HepG2 (cell line): Measurements from ENCODE around the gene NEIL1. TPM values are rescaled to one million over a fixed set of nuclear protein-coding genes. Genes with fewer than 3 reads are reported as not detected.
A peak's percentile ranks its signal among the peaks of the same experiment; 100 is the strongest.

ENCODE experiments used
- CEBPB ChIP-seq: IDR thresholded peaks from 2 replicates; pipeline ENCODE4 v1.6.1; 2011; ENCODE audit warnings: low read depth, low read length, improper control_type of control experiment, borderline replicate concordance
- CHCHD3 ChIP-seq: sonication (generic); formaldehyde crosslinking; IDR thresholded peaks from 2 replicates; pipeline ENCODE4 v1.8.0; 2022; ENCODE audit warnings: mild to moderate bottlenecking, missing genetic modification reagents, moderate library complexity
- CHD2 ChIP-seq: IDR thresholded peaks from 2 replicates; pipeline ENCODE4 v1.6.1; 2011; ENCODE audit warnings: low read depth, low read length, improper control_type of control experiment
- ERF ChIP-seq: IDR thresholded peaks from 2 replicates; pipeline ENCODE4 v1.6.1; 2018; ENCODE audit warnings: missing biosample characterization, missing genetic modification reagents
- FOXM1 ChIP-seq: sonication (generic); formaldehyde crosslinking; IDR thresholded peaks from 2 replicates; pipeline ENCODE4 v1.5.0; 2020; ENCODE audit warnings: missing genetic modification reagents
- KDM5B ChIP-seq: sonication (generic); formaldehyde crosslinking; IDR thresholded peaks from 2 replicates; pipeline ENCODE4 v1.4.0; 2020; ENCODE audit warnings: missing genetic modification reagents, mild to moderate bottlenecking, borderline replicate concordance
- MXD4 ChIP-seq: IDR thresholded peaks from 2 replicates; pipeline ENCODE4 v1.6.1; 2016; ENCODE audit warnings: mild to moderate bottlenecking, missing biosample characterization, missing genetic modification reagents
- PHF8 ChIP-seq: sonication (generic); formaldehyde crosslinking; IDR thresholded peaks from 2 replicates; pipeline ENCODE4 v1.5.0; 2020; ENCODE audit warnings: missing genetic modification reagents
- SP1 ChIP-seq, 2 experiments: fragments of 450-650 bp in 1 of 2; sonication (generic) in 1 of 2; formaldehyde crosslinking in 1 of 2; IDR thresholded peaks; 2 replicates each; pipeline versions ENCODE4 v1.4.0 to v1.6.1; 2016 to 2020; ENCODE audit warnings: missing genetic modification reagents in 1 of 2
- ZNF12 ChIP-seq: sonication (generic); formaldehyde crosslinking; IDR thresholded peaks from 2 replicates; pipeline ENCODE4 v1.5.0; 2020; ENCODE audit warnings: missing genetic modification reagents
- ZNF143 ChIP-seq: sonication (generic); formaldehyde crosslinking; IDR thresholded peaks from 2 replicates; pipeline ENCODE4 v1.4.0; 2020; ENCODE audit warnings: missing genetic modification reagents
- ZNF207 ChIP-seq: fragments of 450-650 bp; IDR thresholded peaks from 2 replicates; pipeline ENCODE4 v1.6.1; 2016; ENCODE audit warnings: antibody characterized with exemption, borderline replicate concordance
- ZNF230 ChIP-seq: sonication (generic); formaldehyde crosslinking; IDR thresholded peaks from 2 replicates; pipeline ENCODE4 v1.4.0; 2020; ENCODE audit warnings: mild to moderate bottlenecking, missing genetic modification reagents
- ZNF616 ChIP-seq: sonication (generic); formaldehyde crosslinking; IDR thresholded peaks from 2 replicates; pipeline ENCODE4 v1.5.0; 2020; ENCODE audit warnings: low read depth, mild to moderate bottlenecking, missing genetic modification reagents
- ZNF644 ChIP-seq: IDR thresholded peaks from 2 replicates; pipeline ENCODE4 v1.6.1; 2016; ENCODE audit warnings: low read depth
- ZNF724P ChIP-seq: sonication (generic); formaldehyde crosslinking; IDR thresholded peaks from 2 replicates; pipeline ENCODE4 v1.8.0; 2022; ENCODE audit warnings: missing genetic modification reagents, borderline replicate concordance
- ZNF749 ChIP-seq: sonication (generic); formaldehyde crosslinking; IDR thresholded peaks from 2 replicates; pipeline ENCODE4 v1.8.0; 2022; ENCODE audit warnings: mild to moderate bottlenecking, missing genetic modification reagents, moderate library complexity, borderline replicate concordance
- ZSCAN20 ChIP-seq: sonication (generic); formaldehyde crosslinking; IDR thresholded peaks from 2 replicates; pipeline ENCODE4 v1.4.0; 2020; ENCODE audit warnings: missing genetic modification reagents, mild to moderate bottlenecking, borderline replicate concordance
- ZSCAN30 ChIP-seq: sonication (generic); formaldehyde crosslinking; IDR thresholded peaks from 2 replicates; pipeline ENCODE4 v1.5.0; 2020; ENCODE audit warnings: mild to moderate bottlenecking, missing genetic modification reagents
- polyA plus RNA-seq, 8 experiments: library from polyadenylated mRNA; depleted of rRNA in 3 of 8; stranded (reverse) in 7 of 8; unstranded in 1 of 8; fragments of >200 nt; fragmentation: Illumina TruSeq in 4 of 8; extraction: Trizol in 4 of 8; gene quantifications; 2 replicates each; pipeline versions ENCODE4 v1.2.1 to v1.2.3, GENCODE V29; 2011 to 2016; ENCODE audit warnings: low read depth in 4 of 8, missing spikeins in 1 of 8, mixed read lengths in 1 of 8; ENCODE audit not compliant: insufficient read depth in 1 of 8
- total RNA-seq, 5 experiments: library from RNA; depleted of rRNA; stranded (reverse); fragments of >200 nt; fragmentation: Illumina TruSeq; extraction: Trizol; gene quantifications; 2 replicates each; pipeline ENCODE4 v1.2.3, GENCODE V29; 2016; ENCODE audit warnings: low read depth in 1 of 5
- TF ChIP-seq, protein P1 (sequence below): sonication (generic); formaldehyde crosslinking; IDR thresholded peaks from 2 replicates; pipeline ENCODE4 v1.5.1; 2020; ENCODE audit warnings: mild to moderate bottlenecking, missing genetic modification reagents, moderate library complexity
- TF ChIP-seq, protein P2 (sequence below): sonication (generic); formaldehyde crosslinking; IDR thresholded peaks from 2 replicates; pipeline ENCODE4 v1.8.0; 2023; ENCODE audit warnings: mild to moderate bottlenecking, missing genetic modification reagents
- TF ChIP-seq, protein P3 (sequence below): sonication (generic); formaldehyde crosslinking; conservative IDR thresholded peaks from 2 replicates; pipeline ENCODE4 v1.4.0; 2020; ENCODE audit warnings: missing genetic modification reagents
- TF ChIP-seq, protein P4 (sequence below): sonication (generic); formaldehyde crosslinking; IDR thresholded peaks from 2 replicates; pipeline ENCODE4 v1.5.0; 2020; ENCODE audit warnings: mild to moderate bottlenecking, missing genetic modification reagents, moderate library complexity

Gene NEIL1
- total and polyA plus RNA-seq, 2 of the 13 experiments (the other 11 are each of a cell fraction or from before 2014, with no cell fraction given), result 10.4 to 15.5 TPM

DNA sequence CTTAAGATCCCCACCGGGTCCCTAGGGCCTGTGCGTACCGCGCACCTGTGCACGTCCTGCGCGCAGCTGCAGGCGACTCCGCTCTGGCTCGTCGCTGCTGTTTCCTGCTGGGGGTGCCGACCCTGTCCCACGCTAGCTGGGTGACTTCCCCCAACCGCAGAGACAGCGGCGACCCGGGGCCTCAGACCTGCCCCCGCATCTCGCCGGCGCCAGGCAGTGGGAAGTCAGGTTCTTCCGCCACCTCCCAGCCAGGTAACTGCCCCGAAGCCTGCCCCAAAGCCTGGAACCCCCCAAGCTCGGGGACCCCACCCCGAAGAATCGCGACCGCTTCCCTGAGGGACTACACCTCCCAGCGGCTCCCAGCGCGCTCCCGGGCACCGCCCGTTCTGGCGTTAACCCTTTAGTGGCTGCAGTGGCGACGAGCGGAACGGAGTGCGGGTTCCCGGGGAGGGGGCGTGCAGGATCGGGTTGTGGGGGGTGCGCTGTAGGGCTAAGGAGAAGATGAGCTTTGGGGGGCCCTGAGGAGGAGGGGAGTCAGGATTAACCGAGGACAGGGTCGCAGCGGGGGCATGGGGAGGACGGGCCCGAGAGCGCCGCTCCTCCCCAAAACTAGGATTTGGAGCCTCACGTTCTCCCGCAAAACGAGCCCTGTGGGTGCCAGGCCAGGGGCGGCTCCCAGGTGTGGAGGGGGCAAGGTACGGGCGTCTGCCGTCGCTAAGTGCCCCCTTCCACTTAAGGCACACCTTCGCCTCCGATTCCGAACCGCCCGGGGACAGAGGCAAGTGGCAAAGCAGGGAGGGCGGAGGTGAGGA is 589 bp downstream of the NEIL1 start (continued):
- TF ChIP-seq, protein P1, sequence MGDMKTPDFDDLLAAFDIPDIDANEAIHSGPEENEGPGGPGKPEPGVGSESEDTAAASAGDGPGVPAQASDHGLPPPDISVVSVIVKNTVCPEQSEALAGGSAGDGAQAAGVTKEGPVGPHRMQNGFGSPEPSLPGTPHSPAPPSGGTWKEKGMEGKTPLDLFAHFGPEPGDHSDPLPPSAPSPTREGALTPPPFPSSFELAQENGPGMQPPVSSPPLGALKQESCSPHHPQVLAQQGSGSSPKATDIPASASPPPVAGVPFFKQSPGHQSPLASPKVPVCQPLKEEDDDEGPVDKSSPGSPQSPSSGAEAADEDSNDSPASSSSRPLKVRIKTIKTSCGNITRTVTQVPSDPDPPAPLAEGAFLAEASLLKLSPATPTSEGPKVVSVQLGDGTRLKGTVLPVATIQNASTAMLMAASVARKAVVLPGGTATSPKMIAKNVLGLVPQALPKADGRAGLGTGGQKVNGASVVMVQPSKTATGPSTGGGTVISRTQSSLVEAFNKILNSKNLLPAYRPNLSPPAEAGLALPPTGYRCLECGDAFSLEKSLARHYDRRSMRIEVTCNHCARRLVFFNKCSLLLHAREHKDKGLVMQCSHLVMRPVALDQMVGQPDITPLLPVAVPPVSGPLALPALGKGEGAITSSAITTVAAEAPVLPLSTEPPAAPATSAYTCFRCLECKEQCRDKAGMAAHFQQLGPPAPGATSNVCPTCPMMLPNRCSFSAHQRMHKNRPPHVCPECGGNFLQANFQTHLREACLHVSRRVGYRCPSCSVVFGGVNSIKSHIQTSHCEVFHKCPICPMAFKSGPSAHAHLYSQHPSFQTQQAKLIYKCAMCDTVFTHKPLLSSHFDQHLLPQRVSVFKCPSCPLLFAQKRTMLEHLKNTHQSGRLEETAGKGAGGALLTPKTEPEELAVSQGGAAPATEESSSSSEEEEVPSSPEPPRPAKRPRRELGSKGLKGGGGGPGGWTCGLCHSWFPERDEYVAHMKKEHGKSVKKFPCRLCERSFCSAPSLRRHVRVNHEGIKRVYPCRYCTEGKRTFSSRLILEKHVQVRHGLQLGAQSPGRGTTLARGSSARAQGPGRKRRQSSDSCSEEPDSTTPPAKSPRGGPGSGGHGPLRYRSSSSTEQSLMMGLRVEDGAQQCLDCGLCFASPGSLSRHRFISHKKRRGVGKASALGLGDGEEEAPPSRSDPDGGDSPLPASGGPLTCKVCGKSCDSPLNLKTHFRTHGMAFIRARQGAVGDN, result peak; percentile 84
- TF ChIP-seq FOXM1 (CRISPR knock-in tag) (no peak), KDM5B (peak; percentile 69; the same call in 1 of the 2 replicates), ZNF616 (CRISPR knock-in tag) (no peak), PHF8 (CRISPR knock-in tag) (peak; percentile 78), ZNF230 (CRISPR knock-in tag) (no peak; the same call in 1 of the 2 replicates), MXD4 (peak; percentile 9; the same call in 1 of the 2 replicates), CHCHD3 (CRISPR knock-in tag) (no peak), ZSCAN20 (CRISPR knock-in tag) (no peak), ZNF644 (CRISPR knock-in tag) (no peak), ZNF12 (peak; percentile 12; the same call in 1 of the 2 replicates), ZNF207 (no peak), ERF (no peak), ZNF749 (CRISPR knock-in tag) (peak; percentile 71; the same call in 1 of the 2 replicates), ZSCAN30 (CRISPR knock-in tag) (no peak), CEBPB (no peak), ZNF143 (CRISPR knock-in tag) (peak; percentile 90), CHD2 (0 out of 2 replicates have a peak, but pooled peaks have one; percentile 24), SP1 (IDR thresholded peaks at IDR 0.05) (no peak), SP1 (CRISPR knock-in tag; IDR thresholded peaks at IDR 0.05) (peak; percentile 73), ZNF724P (no peak)
- TF ChIP-seq, protein P2, sequence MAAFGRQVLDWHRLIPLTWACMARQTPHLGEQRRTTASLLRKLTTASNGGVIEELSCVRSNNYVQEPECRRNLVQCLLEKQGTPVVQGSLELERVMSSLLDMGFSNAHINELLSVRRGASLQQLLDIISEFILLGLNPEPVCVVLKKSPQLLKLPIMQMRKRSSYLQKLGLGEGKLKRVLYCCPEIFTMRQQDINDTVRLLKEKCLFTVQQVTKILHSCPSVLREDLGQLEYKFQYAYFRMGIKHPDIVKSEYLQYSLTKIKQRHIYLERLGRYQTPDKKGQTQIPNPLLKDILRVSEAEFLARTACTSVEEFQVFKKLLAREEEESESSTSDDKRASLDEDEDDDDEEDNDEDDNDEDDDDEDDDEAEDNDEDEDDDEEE (CRISPR knock-in tag), result peak; percentile 72
- TF ChIP-seq, protein P3, sequence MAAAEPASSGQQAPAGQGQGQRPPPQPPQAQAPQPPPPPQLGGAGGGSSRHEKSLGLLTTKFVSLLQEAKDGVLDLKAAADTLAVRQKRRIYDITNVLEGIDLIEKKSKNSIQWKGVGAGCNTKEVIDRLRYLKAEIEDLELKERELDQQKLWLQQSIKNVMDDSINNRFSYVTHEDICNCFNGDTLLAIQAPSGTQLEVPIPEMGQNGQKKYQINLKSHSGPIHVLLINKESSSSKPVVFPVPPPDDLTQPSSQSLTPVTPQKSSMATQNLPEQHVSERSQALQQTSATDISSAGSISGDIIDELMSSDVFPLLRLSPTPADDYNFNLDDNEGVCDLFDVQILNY, result no peak
- TF ChIP-seq, protein P4, sequence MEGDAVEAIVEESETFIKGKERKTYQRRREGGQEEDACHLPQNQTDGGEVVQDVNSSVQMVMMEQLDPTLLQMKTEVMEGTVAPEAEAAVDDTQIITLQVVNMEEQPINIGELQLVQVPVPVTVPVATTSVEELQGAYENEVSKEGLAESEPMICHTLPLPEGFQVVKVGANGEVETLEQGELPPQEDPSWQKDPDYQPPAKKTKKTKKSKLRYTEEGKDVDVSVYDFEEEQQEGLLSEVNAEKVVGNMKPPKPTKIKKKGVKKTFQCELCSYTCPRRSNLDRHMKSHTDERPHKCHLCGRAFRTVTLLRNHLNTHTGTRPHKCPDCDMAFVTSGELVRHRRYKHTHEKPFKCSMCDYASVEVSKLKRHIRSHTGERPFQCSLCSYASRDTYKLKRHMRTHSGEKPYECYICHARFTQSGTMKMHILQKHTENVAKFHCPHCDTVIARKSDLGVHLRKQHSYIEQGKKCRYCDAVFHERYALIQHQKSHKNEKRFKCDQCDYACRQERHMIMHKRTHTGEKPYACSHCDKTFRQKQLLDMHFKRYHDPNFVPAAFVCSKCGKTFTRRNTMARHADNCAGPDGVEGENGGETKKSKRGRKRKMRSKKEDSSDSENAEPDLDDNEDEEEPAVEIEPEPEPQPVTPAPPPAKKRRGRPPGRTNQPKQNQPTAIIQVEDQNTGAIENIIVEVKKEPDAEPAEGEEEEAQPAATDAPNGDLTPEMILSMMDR (CRISPR knock-in tag), result peak; percentile 21
